GM18502 (cell line): Measurements from ENCODE around the gene NAMPT.

ENCODE experiments used
- ATAC-seq: cut with Tn5 transposase; IDR thresholded peaks from one replicate; pipeline ENCODE4 v1.9.1; 2021; ENCODE audit warnings: mild to moderate bottlenecking; ENCODE audit not compliant: unreplicated experiment, poor library complexity

The NAMPT gene

GRCh38 chr7:106199813-106200364 lies 84.9 kb downstream of the NAMPT start:
- no peak for ATAC-seq

- no peak for ATAC-seq
Measured at GRCh38 chr7:106199024-106199423, 85.8 kb downstream of the NAMPT start.
